Raji (cell line): ENCODE data around the gene SH3BGRL2.

Source experiments
- POLR2A ChIP-seq: IDR thresholded peaks from 2 replicates; pipeline ENCODE4 v1.6.1; 2011; ENCODE audit warnings: low read depth, low read length, control low read depth; ENCODE audit not compliant: insufficient read depth

The SH3BGRL2 gene

GRCh38 chr6:79666634-79667033, 35.5 kb downstream of the SH3BGRL2 start:
- TF ChIP-seq POLR2A: no peak

- no peak for TF ChIP-seq POLR2A
These were observed 37.3 kb downstream of the SH3BGRL2 start for GRCh38 chr6:79668381-79668780.

GRCh38 chr6:79669766-79670165, 38.6 kb downstream of the SH3BGRL2 start:
- no peak for TF ChIP-seq POLR2A

- no peak for TF ChIP-seq POLR2A
These were observed 39.7 kb downstream of the SH3BGRL2 start for GRCh38 chr6:79670789-79671188.

GRCh38 chr6:79671600-79672266, 40.6 kb downstream of the SH3BGRL2 start:
- TF ChIP-seq POLR2A: no peak

- no peak for TF ChIP-seq POLR2A
These were observed 41.5 kb downstream of the SH3BGRL2 start for GRCh38 chr6:79672631-79673111.

- TF ChIP-seq POLR2A: no peak
These were observed 42.8 kb downstream of the SH3BGRL2 start for GRCh38 chr6:79673947-79674346.

- TF ChIP-seq POLR2A: no peak
These were observed 45.9 kb downstream of the SH3BGRL2 start for GRCh38 chr6:79676785-79677736.

- no peak for TF ChIP-seq POLR2A
These were observed 53.7 kb downstream of the SH3BGRL2 start for GRCh38 chr6:79684876-79685275.

- no peak for TF ChIP-seq POLR2A
These were observed 55.7 kb downstream of the SH3BGRL2 start for GRCh38 chr6:79686707-79687309.

GRCh38 chr6:79687759-79688158, 56.6 kb downstream of the SH3BGRL2 start:
- TF ChIP-seq POLR2A: no peak

GRCh38 chr6:79694156-79694555, 63.0 kb downstream of the SH3BGRL2 start:
- TF ChIP-seq POLR2A: no peak

GRCh38 chr6:79694623-79695343, 63.7 kb downstream of the SH3BGRL2 start:
- no peak for TF ChIP-seq POLR2A

GRCh38 chr6:79697430-79697829, 66.3 kb downstream of the SH3BGRL2 start:
- TF ChIP-seq POLR2A: no peak

GRCh38 chr6:79699606-79700005, 68.5 kb downstream of the SH3BGRL2 start:
- TF ChIP-seq POLR2A: no peak
